ENCODE data around the gene CEACAM21.

CEACAM21 gene

DNA sequence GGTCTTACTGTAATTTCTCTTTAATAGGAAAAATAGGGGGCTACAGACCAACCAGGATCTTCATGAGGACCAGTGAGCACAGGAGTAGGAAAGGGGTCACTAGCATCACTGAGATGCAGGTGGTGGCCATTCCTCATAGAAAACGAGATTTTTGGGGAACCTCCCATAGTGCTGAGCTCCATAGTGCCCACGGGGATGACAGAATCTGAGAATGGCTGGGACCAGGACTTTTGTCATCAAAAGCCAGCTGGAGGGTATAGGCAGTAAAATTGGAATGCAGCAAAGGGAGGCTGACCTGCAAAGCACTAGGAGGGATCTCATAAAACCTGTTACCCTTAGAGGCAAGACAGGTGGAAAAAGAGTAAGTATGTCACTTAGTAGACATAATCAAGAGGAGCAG, 28.4 kb upstream of the CEACAM21 start:
- DNase-seq = no peak
- in situ Hi-C loops (cut with MboI; ENCODE audit: low pct_unique_long_range_greater_than_20kb, low sequenced_read_pairs) = no loop called here

DNA sequence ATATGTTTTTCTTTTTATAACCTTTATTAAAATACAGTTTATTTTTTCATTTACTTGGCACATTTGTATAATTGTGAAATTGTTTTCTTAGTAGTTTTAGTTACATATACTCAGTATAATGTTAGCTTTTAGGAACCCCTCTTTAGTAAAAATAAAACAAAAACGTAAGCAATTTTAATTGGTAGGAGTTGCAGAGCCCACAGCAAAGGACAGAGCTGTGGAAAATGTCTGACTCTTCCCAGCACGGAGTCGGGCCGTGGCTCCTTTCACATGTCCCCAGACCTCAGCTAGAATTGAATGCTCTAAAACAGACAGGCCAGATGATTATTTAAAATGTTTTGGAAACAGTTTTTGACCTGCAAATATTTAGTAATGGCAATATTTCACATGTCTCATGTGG, 27.9 kb upstream of the CEACAM21 start:
- DNase-seq = no peak
- in situ Hi-C loops (cut with MboI; ENCODE audit: low pct_unique_long_range_greater_than_20kb, low sequenced_read_pairs) = no loop called here

- in situ Hi-C loops (cut with MboI; ENCODE audit: low pct_unique_long_range_greater_than_20kb, low sequenced_read_pairs) = no loop called here
- peak; percentile 98 for DNase-seq
Measured at GRCh38 chr19:41548954-41549688, 26.8 kb upstream of the CEACAM21 start.

- in situ Hi-C loops (cut with MboI; ENCODE audit: low pct_unique_long_range_greater_than_20kb, low sequenced_read_pairs) = no loop called here
- DNase-seq = no peak
Measured at GRCh38 chr19:41549884-41550283, 26.1 kb upstream of the CEACAM21 start.

GRCh38 chr19:41551212-41551610, 24.8 kb upstream of the CEACAM21 start:
- no peak for DNase-seq
- in situ Hi-C loops (cut with MboI; ENCODE audit: low pct_unique_long_range_greater_than_20kb, low sequenced_read_pairs) = no loop called here

DNA sequence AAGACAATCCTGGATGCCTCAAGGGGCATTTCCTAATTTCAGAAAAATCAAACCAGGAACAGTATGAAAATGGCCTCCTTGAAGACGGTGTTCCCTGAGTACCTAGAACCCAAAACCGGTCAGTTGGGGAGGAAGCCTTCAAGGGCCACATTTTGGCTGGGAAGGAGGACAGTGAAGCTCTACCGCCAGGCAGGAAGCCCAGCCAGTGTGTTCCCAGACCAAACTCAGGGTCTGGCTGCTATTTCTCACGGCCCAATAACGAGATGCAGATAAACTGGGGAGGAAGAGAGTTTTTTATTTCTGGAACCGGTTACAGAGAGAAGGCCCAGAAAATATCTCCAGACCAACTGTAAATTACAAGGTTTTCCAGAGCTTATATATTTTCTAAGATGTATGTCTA, 24.3 kb upstream of the CEACAM21 start:
- in situ Hi-C loops (cut with MboI; ENCODE audit: low pct_unique_long_range_greater_than_20kb, low sequenced_read_pairs) = no loop called here
- DNase-seq = no peak

GRCh38 chr19:41552558-41552957, 23.4 kb upstream of the CEACAM21 start:
- no peak for DNase-seq
- in situ Hi-C loops (cut with MboI; ENCODE audit: low pct_unique_long_range_greater_than_20kb, low sequenced_read_pairs) = no loop called here

- in situ Hi-C loops (cut with MboI; ENCODE audit: low pct_unique_long_range_greater_than_20kb, low sequenced_read_pairs) = no loop called here
- no peak for DNase-seq
Measured at GRCh38 chr19:41553804-41554203, 22.2 kb upstream of the CEACAM21 start.

- DNase-seq = peak; percentile 81
- in situ Hi-C loops (cut with MboI; ENCODE audit: low pct_unique_long_range_greater_than_20kb, low sequenced_read_pairs) = no loop called here
Measured at GRCh38 chr19:41554907-41555306, 21.1 kb upstream of the CEACAM21 start.

GRCh38 chr19:41555748-41556147, 20.2 kb upstream of the CEACAM21 start:
- in situ Hi-C loops (cut with MboI; ENCODE audit: low pct_unique_long_range_greater_than_20kb, low sequenced_read_pairs) = no loop called here
- no peak for DNase-seq

DNA sequence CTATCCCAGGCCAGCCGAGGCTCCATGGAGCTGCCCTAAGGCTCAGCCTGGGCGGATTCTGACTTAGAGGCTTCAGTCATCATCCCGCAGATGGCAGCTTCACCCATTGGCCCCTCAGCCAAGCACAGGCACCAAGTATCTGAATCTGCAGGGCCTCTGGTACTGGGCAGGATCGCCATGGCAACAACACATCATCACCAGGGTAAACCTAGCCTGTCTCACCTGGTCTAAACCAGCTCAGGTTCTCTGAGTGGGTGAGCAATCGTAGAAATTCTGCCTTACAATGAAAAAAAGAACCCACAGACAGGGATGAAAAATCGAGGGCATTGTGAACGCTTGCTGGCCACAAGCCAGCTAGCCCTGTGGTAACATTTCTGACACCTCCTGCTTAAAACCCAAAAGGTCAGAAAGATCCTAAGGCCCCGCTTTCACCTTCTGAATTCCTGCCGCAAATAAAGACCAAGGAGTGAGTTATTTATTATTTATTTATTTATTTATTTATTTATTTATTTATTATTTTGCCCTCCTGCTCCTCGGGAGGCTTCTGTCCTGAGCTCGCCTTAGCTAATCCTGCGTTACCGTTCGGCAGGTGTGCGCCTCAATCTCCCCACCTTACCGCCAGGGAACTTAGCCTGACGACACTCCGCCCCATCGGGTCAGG, 12.0 kb upstream of the CEACAM21 start:
- in situ Hi-C loops (cut with MboI; ENCODE audit: low pct_unique_long_range_greater_than_20kb, low sequenced_read_pairs) = no loop called here
- DNase-seq = no peak

DNA sequence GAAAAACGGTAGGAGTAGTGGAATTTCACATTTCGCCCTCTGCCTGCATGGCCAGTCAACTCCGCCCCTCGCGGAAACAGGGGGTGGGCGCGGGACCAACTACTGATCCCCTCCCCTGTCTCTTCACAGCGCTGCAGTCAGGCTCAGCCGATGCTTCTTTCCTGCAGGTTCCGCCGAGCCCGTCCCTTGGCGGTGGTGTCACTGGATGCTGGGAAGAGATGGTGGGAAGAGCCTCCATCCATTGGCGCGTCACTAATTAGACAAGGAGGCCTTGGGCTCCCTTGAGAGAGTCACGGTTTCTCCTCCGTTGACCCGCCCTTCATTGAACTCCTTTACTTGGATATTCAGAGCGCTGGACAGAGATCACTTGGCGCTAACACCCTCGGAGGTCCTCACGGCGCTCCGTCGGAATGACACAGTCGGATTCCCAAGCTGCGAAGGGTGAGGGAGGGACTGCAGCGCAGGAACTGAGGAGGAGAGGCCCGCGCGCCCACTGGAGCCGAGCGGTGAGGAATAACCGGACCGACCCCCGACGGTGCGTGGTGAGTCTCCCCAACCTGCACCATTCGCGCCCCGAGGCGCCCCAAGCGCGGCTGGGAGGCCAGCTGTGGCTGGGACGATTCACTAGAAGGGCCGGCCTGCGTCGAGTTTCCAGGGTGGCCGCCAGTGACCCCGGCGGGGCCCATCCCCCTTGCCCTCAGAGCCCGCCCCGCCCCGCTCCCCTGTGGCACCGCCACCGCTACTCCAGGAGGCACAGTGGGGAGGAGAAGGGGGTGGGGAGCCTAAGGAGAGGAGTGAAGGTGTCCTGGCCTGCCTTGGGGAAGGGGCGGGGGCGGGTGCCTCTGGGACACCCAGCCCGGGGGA, 11.2 kb upstream of the CEACAM21 start:
- in situ Hi-C loops (cut with MboI; ENCODE audit: low pct_unique_long_range_greater_than_20kb, low sequenced_read_pairs) = no loop called here
- no peak for DNase-seq

DNA sequence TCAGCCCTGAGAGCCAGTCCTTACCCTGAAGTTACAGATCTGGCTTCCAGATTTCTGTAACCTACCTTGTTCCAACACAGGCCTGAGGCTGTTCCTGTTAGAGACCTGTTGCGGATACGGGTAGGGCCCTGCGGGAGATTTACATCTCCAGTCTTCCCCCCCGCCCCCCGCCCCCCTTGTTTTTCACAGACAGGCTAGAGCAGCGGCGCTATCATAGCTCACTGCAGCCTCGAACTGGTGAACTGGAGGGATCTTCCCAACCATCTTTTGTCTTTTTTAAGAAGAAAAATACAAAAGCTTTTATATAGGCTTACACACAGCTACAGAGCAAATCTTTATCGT, 10.6 kb upstream of the CEACAM21 start:
- no peak for DNase-seq
- in situ Hi-C loops (cut with MboI; ENCODE audit: low pct_unique_long_range_greater_than_20kb, low sequenced_read_pairs) = no loop called here

GRCh38 chr19:41566001-41566400, 10.0 kb upstream of the CEACAM21 start:
- no peak for DNase-seq
- in situ Hi-C loops (cut with MboI; ENCODE audit: low pct_unique_long_range_greater_than_20kb, low sequenced_read_pairs) = no loop called here

GRCh38 chr19:41569481-41570150, 6.3 kb upstream of the CEACAM21 start:
- no peak for DNase-seq
- in situ Hi-C loops (cut with MboI; ENCODE audit: low pct_unique_long_range_greater_than_20kb, low sequenced_read_pairs) = loop anchor here (10.0 kb wide), 1 partner anchor 125 kb away; the partner anchor contains the start of gene ERICH4

DNA sequence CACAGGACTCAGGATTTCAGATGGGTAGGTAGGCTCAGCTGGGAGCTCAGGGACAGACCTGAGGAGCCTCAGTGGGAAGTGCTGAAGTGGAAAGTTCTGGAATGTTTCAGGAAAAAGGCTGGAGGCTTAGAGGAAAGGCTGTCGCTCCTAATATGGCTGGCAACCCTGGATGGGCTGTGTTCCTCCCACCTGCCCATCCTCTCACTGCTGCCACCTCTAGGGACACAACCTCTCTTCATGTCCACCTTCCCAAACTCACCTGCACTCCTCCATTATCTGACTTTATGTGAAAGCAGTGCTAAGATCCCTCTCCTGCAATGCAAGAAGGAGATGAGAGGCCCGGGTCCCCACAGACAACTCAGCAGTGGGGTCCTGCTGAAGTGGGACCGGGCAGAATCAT, 5.8 kb upstream of the CEACAM21 start:
- DNase-seq = no peak
- in situ Hi-C loops (cut with MboI; ENCODE audit: low pct_unique_long_range_greater_than_20kb, low sequenced_read_pairs) = loop anchor here (10.0 kb wide), 1 partner anchor 125 kb away; the partner anchor contains the start of gene ERICH4

DNA sequence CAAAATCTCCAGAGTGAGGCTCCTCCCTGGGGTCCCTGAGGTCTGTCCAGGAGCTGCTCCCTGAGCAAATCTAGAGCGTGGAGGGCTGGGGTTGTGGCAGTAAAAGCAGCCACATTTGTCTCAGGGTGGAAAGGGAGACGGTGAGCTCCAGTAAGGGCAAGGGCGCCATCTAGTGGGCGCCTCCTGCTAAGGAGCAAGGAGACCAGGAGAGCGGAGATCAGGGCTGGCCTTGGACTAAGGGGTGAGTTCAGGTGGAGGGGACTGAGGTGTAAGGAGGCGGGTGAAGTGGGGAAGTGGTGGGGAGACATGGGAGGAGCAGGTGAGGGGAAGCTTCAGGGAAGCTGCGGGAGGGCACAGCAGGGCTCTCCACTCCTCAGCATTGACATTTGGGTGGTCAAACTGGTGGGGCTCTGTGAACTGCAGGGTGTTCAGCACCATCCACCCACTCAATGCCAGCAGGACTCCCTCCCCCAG, 5.3 kb upstream of the CEACAM21 start:
- peak; percentile 89 for DNase-seq
- in situ Hi-C loops (cut with MboI; ENCODE audit: low pct_unique_long_range_greater_than_20kb, low sequenced_read_pairs) = loop anchor here (10.0 kb wide), 1 partner anchor 126 kb away; the partner anchor contains the start of gene ERICH4

DNA sequence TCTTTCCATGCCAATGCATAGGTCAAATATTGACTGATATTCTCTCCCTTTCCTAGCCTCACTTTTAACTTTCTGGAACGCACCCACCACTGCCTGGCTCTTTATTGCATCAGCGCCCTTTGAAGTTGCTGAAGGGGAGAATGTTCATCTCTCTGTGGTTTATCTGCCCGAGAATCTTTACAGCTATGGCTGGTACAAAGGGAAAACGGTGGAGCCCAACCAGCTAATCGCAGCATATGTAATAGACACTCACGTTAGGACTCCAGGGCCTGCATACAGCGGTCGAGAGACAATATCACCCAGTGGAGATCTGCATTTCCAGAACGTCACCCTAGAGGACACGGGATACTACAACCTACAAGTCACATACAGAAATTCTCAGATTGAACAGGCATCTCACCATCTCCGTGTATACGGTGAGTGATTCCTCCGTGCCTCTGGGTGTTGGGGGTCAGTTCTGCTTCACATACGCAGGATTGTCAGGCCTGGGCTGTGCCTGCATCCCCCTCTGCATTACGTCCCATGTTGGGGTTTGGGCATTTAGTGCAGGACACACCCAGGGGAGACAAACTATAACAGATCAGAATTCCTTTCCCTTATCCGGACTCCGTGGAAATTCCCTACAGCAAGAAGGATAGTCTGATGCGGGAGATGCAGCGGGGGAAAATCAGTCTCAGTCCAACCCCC, 1.3 kb downstream of the CEACAM21 start:
- in situ Hi-C loops (cut with MboI; ENCODE audit: low pct_unique_long_range_greater_than_20kb, low sequenced_read_pairs) = loop anchor here (10.0 kb wide), 1 partner anchor 132 kb away; the partner anchor contains the start of gene ERICH4
- DNase-seq = no peak

DNA sequence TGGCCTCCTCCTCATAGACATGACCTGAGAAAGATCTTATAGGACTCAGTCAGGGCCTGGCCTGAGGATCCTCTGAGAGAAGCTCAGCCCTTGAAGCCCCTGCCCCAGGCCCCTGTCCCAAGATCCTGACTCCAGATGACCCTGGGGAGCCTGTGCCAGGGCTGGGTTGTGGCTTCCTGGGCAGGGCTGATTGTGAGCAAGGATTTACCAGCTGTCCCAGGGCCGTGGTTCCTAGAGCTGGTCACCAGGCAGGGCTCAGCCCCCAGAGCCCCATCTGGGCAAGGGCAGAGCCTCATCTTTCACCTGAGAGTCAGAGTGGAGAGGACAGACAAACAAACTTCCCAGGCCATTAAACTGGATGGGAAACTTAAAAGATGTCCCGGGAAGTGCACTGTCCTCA, 1.9 kb downstream of the CEACAM21 start:
- no peak for DNase-seq
- in situ Hi-C loops (cut with MboI; ENCODE audit: low pct_unique_long_range_greater_than_20kb, low sequenced_read_pairs) = loop anchor here (10.0 kb wide), 1 partner anchor 133 kb away; the partner anchor contains the start of gene ERICH4
